Right cardiac atrium (tissue), 5 donors: ENCODE results near the gene RALGAPA1. TPM values are rescaled to one million over a fixed set of nuclear protein-coding genes. Genes with fewer than 3 reads are reported as not detected.
A peak's percentile ranks its signal among the peaks of the same experiment; 100 is the strongest.
"Not testable (repeated sequence)": the region's sequence is repeated elsewhere in the genome, so short reads cannot be mapped to it uniquely, and the experiment has no call there.

Experiments
- ATAC-seq, 2 donors: fragments of 200-7000 bp; cut with Tn5 transposase; one replicate each; pipeline versions ENCODE4 v1.8.0 to v1.9.1; 2020; ENCODE audit warnings: moderate library complexity in 2 of 2, mild to moderate bottlenecking in 1 of 2
- DNase-seq, 3 donors: peaks; one replicate each; pipeline ENCODE4 v3.0.0-alpha.2; 2020
- H3K27ac ChIP-seq: one replicate; pipeline ENCODE4 v1.5.1; 2013; ENCODE audit warnings: mild to moderate bottlenecking, low read length, control low read depth, moderate library complexity
- H3K27me3 ChIP-seq: one replicate; pipeline ENCODE4 v1.6.1; 2013; ENCODE audit not compliant: control insufficient read depth, insufficient read depth
- H3K4me1 ChIP-seq: one replicate; pipeline ENCODE4 v1.6.1; 2013; ENCODE audit warnings: low read length; ENCODE audit not compliant: control insufficient read depth, insufficient read depth
- H3K4me3 ChIP-seq: one replicate; pipeline ENCODE4 v1.5.1; 2013; ENCODE audit warnings: low read length, control low read depth
- H3K9me3 ChIP-seq: one replicate; pipeline ENCODE4 v1.6.1; 2013; ENCODE audit warnings: low read length; ENCODE audit not compliant: control insufficient read depth
- WGBS: extraction: QIAGEN DNeasy Blood & Tissue Kit; methylation state at CpG from one replicate; pipeline ENCODE4 v1.1.7; 2013; 5-methylcytosine and 5-hydroxymethylcytosine counted together
- intact Hi-C, 4 donors: fragments of 100-400 bp; cut with DNase I; formaldehyde crosslinking; loops; one replicate each; pipeline versions ENCODE4 v1.11.0 to v1.14.0; 2022 to 2023
- long read RNA-seq, 4 donors: library from polyadenylated mRNA; unstranded; transcript quantifications; one replicate each; pipeline ENCODE4 v2.0.0, GENCODE V29; 2020 to 2021
- polyA plus RNA-seq: library from polyadenylated mRNA; stranded (reverse); fragments of 200-250 nt; gene quantifications from one replicate; pipeline ENCODE4 v1.2.3, GENCODE V29; 2013
- total RNA-seq, 4 donors: library from RNA; stranded (reverse); fragmentation: NEBNext Ultra II Directional; extraction: Animal tissue kit (Norgen Biotek cat#: 25700); gene quantifications; one replicate each; pipeline ENCODE4 v1.2.1, GENCODE V29; 2021
- donor health status: healthy with polysubstance abuse.
- donor health status: DM: no; HTN: yes; CAD: no.
- donor health status: DM: no; HTN: no; CAD: no.
- donor health status: DM: no; HTN: yes; CAD: no; lungs with severe emphysema.
- donor health status: DM: yes; HTN: yes; CAD: no.

RALGAPA1 gene
- total RNA-seq (10 to 100 TPM; 35.1 to 47.4 (median 41.2) TPM), polyA plus RNA-seq (11.6 TPM)
- long read RNA-seq, donor 1, partial matches to known transcripts: 11 of 16 reads
- long read RNA-seq, donor 1, other reads (novel, unspliced or antisense): 4 of 16 reads
- long read RNA-seq, donor 2, partial matches to known transcripts: 4 of 4 reads
- long read RNA-seq, donor 2, other reads (novel, unspliced or antisense): 0 of 4 reads
- long read RNA-seq, donor 3, partial matches to known transcripts: 24 of 26 reads
- long read RNA-seq, donor 3, other reads (novel, unspliced or antisense): 2 of 26 reads
- long read RNA-seq, donor 4, partial matches to known transcripts: 0 of 1 reads
- long read RNA-seq, donor 4, other reads (novel, unspliced or antisense): 1 of 1 reads

GRCh38 chr14:35808638-35809563 lies at the start of gene RALGAPA1:
RALGAPA1 (minus strand) TSS chr14:35809295; CDS start chr14:35808835, 460 bp downstream.
- ATAC-seq (peak; percentile 99 to 100), DNase-seq (peak; percentile 94 to 97 (median 96))
- H3K4me1 ChIP-seq, H3K27me3 ChIP-seq, intact Hi-C loops, H3K9me3 ChIP-seq: not testable (repeated sequence)
- Histone ChIP-seq H3K27ac (peak within 1 kb of the TSS; percentile 89), H3K4me3 (peak within 1 kb of the TSS; percentile 72)
- 2% methylated on average over 59 of the region's 66 CpGs for WGBS

GRCh38 chr14:35858521-35859209 lies 49.6 kb upstream of the RALGAPA1 start:
- ATAC-seq (no peak), DNase-seq (no peak)
- Histone ChIP-seq H3K9me3 (no peaks in the 10 kb centered on the region), H3K4me1 (no peaks in the 10 kb centered on the region), H3K27ac (no peak overlapping the region), H3K27me3 (no peaks in the 10 kb centered on the region), H3K4me3 (no peak overlapping the region)
- WGBS: 96% methylated on average over 7 of the region's 7 CpGs
- intact Hi-C loops: no loop called here

GRCh38 chr14:35855876-35856481 lies 46.9 kb upstream of the RALGAPA1 start:
- H3K4me1 ChIP-seq: no peaks in the 10 kb centered on the region
- no peak overlapping the region for H3K27ac ChIP-seq
- no peak for ATAC-seq
- intact Hi-C loops: no loop called here
- no peak overlapping the region for H3K4me3 ChIP-seq
- no peak for DNase-seq
- no peaks in the 10 kb centered on the region for H3K27me3 ChIP-seq
- 83% methylated on average over 6 of the region's 6 CpGs for WGBS
- no peaks in the 10 kb centered on the region for H3K9me3 ChIP-seq

GRCh38 chr14:35854696-35855270 lies 45.7 kb upstream of the RALGAPA1 start:
- Histone ChIP-seq H3K4me3 (no peak overlapping the region), H3K4me1 (no peaks in the 10 kb centered on the region), H3K9me3 (no peaks in the 10 kb centered on the region), H3K27me3 (no peaks in the 10 kb centered on the region), H3K27ac (no peak overlapping the region)
- no peak for DNase-seq
- intact Hi-C loops: no loop called here
- WGBS: 78% methylated on average over 1 of the region's 1 CpG
- ATAC-seq: no peak

GRCh38 chr14:35853225-35853624 lies 44.1 kb upstream of the RALGAPA1 start:
- no peaks in the 10 kb centered on the region for H3K9me3 ChIP-seq
- H3K27ac ChIP-seq: no peak overlapping the region
- H3K4me3 ChIP-seq: no peak overlapping the region
- intact Hi-C loops: no loop called here
- no peak for ATAC-seq
- no peaks in the 10 kb centered on the region for H3K27me3 ChIP-seq
- no peak for DNase-seq
- no peaks in the 10 kb centered on the region for H3K4me1 ChIP-seq
- WGBS: 98% methylated on average over 2 of the region's 2 CpGs

- WGBS: 98% methylated on average over 3 of the region's 3 CpGs
- H3K9me3 ChIP-seq: no peaks in the 10 kb centered on the region
- intact Hi-C loops: no loop called here
- DNase-seq (no peak), ATAC-seq (no peak)
- H3K4me1 ChIP-seq: no peaks in the 10 kb centered on the region
- H3K27me3 ChIP-seq: no peaks in the 10 kb centered on the region
- H3K27ac ChIP-seq: no peak overlapping the region
- no peak overlapping the region for H3K4me3 ChIP-seq
Measured at GRCh38 chr14:35851823-35852222, 42.7 kb upstream of the RALGAPA1 start.

GRCh38 chr14:35849122-35849521 lies 40.0 kb upstream of the RALGAPA1 start:
- no peak overlapping the region for H3K4me3 ChIP-seq
- no peaks in the 10 kb centered on the region for H3K9me3 ChIP-seq
- no peaks in the 10 kb centered on the region for H3K27me3 ChIP-seq
- intact Hi-C loops: no loop called here
- WGBS: 69% methylated on average over 1 of the region's 1 CpG
- no peak for DNase-seq
- ATAC-seq: no peak
- H3K4me1 ChIP-seq: no peaks in the 10 kb centered on the region
- H3K27ac ChIP-seq: no peak overlapping the region

GRCh38 chr14:35847636-35848035 lies 38.5 kb upstream of the RALGAPA1 start:
- WGBS: 71% methylated on average over 2 of the region's 2 CpGs
- no peaks in the 10 kb centered on the region for H3K4me1 ChIP-seq
- DNase-seq (no peak), ATAC-seq (no peak)
- no peaks in the 10 kb centered on the region for H3K9me3 ChIP-seq
- no peak overlapping the region for H3K4me3 ChIP-seq
- intact Hi-C loops: no loop called here
- no peaks in the 10 kb centered on the region for H3K27me3 ChIP-seq
- no peak overlapping the region for H3K27ac ChIP-seq

- ATAC-seq: no peak
- no peak overlapping the region for H3K4me3 ChIP-seq
- intact Hi-C loops: no loop called here
Measured at GRCh38 chr14:35844494-35844893, 35.4 kb upstream of the RALGAPA1 start.

GRCh38 chr14:35842245-35842644 lies 33.1 kb upstream of the RALGAPA1 start:
- H3K4me3 ChIP-seq, H3K4me1 ChIP-seq, ATAC-seq, intact Hi-C loops, H3K27me3 ChIP-seq, H3K27ac ChIP-seq, DNase-seq, H3K9me3 ChIP-seq: not testable (repeated sequence)
- WGBS: 100% methylated on average over 2 of the region's 2 CpGs

More at GRCh38 chr14:35844494-35844893, 35.4 kb upstream of the RALGAPA1 start:
- Histone ChIP-seq H3K27ac (no peak overlapping the region), H3K27me3 (no peaks in the 10 kb centered on the region), H3K9me3 (no peaks in the 10 kb centered on the region), H3K4me1 (no peaks in the 10 kb centered on the region)
- DNase-seq: no peak
- 96% methylated on average over 8 of the region's 8 CpGs for WGBS
